NCI-H2196 treated with DMSO at 0.1 percent for 48 hours (cell line): ENCODE results near the gene LARP4B.

ENCODE experiments used
- DNase-seq: peaks from one replicate; lab custom pipeline; 2025; ENCODE audit not compliant: unreplicated experiment; lab: John Stamatoyannopoulos, UW

The LARP4B gene

DNA sequence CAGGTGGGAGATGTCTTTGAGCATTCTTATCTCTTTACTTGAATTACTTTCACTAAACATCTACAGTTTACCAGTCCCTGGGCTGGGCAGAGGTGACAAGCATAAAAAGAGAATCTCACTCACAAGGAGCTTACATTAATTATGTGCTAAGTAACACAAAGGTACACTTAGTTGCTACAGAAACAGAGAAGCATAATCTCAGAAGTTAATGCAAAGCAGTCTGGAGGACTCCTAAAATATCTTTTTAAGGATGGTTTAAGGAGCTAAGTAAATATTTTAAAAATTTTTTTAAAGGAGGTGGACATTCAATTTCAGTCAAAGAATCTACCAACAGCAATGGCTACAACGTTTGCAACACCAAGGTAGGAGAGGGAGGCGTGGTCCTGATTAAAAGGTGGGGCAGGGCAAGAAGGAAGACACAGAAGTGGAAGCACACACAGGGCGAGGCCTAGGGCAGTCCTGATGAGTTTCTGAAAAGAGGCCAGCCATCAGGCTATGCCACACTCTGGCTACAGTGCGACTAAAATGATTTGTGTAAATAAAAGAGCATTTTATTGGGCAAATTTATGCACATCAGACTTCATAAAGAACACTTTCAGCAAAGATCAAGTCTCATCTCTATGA, 5.3 kb downstream of the LARP4B start:
- DNase-seq, result no peak

DNA sequence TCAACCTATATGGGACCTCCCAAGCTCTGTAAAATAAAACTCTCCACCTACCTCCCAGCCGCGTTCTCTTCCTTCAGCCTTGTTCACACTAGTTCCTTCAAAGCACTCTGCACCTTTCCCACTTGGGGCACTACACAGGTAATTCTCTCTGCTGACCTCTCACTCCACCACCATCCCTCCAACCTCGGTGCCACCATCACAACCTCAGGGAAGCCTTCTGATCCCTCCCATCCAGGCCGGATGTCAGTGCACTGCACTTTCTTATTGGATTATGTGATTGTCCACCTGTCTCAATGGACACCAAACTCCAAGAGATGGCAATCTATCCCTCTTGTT, 7.0 kb downstream of the LARP4B start:
- no peak for DNase-seq

DNA sequence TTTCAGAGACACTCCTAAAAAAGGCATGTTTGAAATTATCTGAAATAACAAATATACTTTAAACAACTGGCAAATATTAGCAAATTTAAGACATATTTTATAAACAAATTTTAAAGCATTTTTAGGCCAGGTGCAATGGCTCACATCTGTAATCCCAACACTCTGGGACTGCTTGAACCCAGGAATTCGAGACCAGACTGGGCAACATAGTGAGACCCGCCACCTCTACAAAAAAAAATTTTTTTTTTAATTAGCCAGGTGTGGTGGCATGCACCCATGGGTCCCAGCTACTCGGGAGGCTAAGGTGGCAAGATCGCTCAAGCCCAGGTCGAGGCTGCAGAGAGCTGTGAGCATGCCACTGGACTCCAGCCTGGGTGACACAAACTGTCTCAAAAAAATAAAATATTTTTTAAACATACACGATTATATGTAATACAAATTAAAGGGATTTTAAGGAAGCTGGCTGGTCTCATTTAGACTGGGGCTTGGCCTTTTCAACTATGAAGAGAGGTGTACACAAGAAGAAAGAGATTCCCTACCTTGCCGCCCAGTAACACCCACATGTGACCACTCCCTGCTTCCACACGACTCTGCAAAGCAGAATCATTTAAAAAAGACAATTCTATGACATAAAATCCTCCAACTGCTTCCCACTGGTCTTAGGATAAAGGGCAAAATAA, 7.5 kb downstream of the LARP4B start:
- no peak for DNase-seq

DNA sequence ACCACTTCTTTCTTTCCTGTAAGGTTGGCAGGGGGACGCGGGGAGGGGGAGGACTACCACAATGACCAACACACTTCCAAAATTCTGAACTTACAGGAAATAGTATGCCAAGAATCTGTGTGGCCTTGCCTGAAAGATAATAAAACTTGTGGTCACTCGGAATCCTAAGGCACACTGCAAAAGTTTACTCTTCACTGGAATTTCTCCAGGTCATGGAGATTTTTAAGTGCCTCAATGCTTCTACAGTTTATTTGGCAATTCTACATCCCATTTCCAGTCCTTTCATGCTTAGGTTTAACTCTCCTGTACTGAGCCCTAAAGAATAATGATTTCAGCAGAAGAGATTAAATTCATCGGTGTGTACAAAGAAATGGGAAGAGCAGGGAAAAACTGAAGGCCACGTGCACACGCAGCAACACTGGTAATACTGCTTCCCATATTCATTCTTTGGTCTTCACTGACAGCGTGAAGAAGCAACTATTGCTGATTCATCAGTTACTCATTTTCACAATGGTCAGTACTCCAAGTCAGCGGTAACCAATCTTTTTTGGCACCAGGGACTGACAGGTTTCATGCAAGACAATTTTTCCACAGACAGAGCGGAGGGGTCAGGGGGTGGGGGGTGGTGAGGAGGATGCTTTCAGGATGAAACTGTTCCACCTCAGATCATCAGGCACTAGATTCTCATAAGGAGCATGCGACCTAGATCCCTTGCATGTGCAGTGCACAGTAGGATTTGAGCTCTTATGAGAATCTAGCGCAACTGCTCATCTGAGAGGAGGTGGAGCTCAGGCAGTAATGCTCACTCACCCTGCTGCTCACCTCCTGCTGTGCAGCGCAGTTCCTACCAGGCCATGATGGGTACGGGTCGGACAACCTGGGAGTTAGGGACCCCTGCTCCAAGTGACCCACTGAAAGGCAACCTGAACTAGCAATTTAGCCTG, 9.8 kb downstream of the LARP4B start:
- DNase-seq, result no peak

DNA sequence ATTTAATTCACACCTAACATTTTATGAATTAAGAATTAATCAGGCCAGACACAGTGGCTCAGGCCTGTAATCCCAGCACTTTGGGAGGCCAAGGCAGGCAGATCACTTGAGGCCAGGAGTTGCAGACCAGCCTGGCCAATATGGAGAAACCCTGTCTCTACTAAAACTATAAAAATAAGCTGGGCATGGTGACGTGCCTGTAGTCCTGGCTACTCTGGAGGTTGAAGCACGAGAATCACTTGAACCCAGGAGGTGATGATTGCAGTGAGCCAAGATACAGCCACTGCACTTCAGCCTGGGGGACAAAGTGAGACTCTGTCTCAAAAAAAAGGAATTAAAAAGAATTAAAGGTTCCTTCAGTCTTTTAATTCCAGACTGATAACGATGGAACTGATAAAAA, 11.1 kb downstream of the LARP4B start:
- DNase-seq, result no peak

DNA sequence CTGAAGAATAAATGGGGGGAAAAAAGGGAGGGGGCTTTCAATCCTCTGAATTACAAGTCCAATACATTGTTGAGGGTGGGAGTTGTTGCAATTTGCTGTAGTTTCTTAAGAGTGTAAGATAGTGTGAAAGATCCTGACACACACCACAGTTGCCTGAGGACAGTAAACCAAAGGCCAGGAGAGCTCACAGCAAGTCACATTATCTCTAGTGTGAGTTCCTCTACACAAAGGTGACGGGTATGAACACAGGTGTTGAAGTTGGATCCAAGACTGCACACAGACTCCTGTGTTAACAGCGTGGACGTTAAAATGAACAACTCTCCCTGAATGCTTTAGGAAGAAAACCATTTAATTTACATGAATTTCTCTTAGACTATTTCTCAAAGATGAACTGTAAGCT, 12.0 kb downstream of the LARP4B start:
- no peak for DNase-seq

DNA sequence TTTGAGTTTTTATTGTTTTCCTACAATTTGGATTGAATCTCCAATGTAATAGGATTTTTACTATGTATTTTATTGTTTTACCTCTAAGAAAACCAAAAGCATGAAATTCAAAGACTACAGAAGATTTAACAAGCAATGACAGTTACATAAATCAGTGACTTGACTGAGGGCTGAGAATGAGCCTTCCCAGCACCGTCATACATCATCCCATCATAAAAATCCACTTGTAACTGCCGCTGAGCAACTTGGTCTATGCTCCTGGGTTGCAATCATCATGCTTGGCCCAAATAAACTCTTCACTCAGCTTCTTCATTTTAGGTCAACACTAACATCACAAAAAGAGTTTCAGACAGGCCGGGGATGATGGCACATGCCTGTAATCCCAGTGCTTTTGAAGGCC, 13.5 kb downstream of the LARP4B start:
- DNase-seq, result no peak

DNA sequence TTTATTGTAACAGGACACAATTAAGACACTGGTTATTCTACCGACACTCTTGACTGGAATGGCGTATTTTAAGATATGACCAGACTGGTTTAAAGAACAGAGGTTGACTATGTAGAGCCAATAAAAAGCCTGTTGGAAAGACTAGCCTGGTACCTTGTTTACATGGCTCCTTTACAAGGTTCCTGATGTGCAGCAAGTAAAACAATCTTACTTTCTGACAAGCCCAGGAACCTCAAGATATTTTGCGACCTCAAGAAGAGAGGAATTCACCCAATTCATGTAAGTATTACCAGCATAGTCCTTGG, 14.1 kb downstream of the LARP4B start:
- DNase-seq, result no peak

DNA sequence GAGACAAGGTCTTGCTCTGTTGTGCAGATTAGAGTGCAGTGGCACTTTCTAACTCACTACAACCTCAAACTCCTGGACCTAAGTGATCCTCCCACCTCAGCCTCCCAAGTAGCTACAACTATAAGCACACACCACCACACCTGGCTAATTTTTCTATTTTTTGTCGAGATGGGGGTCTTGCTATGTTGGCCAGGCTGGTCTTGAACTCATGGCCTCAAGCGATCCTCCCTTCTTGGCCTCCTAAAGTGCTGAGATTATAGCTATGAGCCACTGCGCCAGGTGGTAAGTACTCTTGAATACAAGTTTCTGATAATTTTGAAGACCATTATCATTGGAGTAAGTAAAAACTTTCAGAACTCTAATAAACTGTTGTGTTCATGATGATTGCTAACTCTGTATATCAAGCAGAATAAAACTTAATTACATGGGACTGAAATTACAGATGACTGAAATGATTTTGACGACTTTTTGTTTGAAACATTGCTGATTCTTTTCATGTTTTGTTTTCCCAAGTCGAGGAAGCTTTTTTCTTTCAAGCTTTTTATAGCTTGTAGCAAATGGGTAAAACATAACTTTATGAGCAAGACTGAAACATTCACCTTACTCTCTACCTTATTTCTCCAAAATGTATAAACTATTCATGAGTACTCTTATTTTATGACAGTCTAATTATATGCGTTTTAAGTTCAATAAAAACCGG, 14.6 kb downstream of the LARP4B start:
- DNase-seq, result no peak

DNA sequence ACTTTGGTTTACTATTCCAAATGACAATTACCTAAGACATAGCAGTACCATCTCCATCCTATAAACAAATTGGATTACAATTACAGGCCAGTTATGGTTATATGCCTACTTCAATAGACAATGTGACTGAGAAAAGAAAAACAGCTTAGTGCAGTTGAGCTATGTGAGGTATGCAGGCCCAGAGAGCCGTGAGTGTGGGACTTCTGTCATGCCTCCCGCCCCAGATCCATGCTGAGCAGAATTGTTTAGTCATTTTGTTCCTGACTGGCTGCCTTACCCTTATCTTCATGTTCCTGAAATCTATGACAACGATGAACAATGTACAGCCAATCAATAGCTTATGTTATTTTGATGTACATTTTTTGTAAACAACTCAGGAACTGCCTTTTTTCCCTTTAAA, 21.7 kb downstream of the LARP4B start:
- DNase-seq, result no peak

DNA sequence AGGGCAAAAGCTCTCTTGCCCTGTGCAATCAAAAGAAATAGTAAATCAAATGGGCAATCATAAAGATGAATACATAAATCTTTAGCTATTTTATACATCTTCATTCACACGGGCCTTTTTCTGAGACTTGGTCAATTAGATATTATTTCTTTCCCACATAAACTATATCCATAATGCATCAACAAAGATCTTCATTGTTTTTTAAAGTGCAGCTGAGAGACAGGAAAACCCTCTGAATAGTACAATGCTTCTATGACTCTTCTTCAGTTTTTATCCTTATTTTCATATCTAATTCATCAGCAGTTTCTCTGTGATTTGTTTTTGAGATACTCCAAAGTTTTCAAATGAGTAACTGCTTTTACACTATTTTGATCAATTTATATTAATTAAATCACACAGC, 25.5 kb downstream of the LARP4B start:
- DNase-seq, result no peak

DNA sequence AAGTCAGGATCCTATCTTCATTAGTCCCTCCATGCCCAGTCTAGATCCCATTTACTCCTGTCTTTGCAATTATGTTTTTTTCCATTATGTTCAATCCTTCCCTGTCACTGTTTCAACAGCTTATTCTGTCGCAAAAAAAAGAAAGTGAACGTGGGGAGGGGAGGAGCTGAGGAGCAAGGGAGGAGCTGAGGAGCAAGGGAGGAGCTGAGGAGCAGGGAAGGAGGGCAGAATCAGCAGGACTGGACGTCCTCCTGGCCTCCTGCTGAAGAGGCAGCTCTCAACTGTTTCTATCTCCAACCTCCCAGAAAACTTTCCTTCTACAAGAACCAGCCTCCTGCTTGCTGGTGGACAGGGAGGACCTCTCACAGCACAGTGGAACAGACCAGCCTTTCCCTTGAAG, 26.0 kb downstream of the LARP4B start:
- DNase-seq, result no peak

DNA sequence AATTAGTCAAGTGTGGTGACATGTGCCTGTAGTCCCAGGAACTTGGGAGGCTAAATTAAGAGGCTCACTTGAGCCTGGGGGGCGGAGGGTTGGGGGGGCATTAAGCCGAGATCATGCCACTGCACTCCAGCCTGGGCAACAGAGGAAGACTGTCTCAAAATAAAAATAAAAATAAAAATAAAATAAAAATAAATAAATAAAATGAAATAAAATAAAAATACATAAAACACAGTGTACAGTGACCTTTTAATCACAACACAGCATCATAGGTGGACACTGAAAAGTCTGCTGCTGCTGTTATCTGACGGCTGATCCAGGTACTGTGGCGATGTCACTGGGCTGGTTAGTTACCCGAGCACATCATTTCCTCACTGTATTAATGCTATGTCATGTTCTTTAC, 27.1 kb downstream of the LARP4B start:
- no peak for DNase-seq

DNA sequence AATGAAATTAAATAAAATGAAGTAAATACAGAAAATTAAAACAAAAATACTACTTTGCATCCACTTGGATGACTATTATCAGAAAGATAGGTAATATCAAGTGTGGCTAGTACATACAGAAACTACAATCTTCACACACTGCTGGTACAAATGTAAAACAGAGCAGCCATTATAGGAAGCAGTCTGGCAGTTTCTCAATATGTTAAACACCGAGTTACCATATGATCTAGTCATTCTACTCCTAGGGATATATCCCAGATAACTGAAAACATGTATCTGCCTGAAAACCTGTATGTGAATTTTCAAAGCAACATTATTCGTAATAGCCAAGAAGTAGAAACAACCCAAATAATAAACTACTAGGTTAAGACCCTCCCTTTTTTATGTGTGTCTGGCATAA, 33.4 kb downstream of the LARP4B start:
- DNase-seq, result no peak

DNA sequence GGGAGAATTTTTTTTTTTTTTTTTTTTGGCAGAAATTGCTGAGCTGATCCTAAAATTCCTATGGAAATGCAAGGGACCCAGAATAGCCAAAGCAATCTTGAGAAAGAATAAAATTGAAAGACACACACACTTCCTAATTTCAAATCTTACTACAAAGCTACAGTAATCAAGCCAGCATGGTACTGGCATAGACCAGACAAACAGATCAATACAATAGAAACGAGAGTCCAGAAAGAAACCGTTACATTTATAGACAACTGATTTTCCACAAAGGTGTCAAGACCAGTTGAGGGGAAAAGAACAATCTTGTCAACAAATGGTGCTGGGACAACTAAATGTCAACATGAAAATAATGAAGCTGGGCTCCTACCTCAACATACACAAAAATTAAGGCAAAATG, 34.5 kb downstream of the LARP4B start:
- DNase-seq, result no peak

DNA sequence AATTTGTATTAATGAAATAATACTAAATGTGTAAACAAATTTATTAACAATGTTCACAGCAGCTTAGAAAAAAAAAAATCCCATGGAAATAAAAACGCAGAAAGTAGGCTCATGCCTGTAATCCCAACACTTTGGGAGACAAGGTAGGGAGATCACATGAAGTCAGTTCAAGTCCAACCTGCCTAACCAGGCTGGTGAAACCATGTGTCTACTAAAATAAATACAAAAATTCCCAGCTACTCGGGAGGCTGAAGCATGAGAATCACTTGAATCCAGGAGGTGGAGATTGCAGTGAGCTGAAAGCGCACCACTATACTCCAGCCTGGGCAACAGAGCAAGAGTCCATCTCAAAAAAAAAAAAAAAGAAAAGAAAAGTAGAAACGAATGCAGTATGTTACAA, 36.2 kb downstream of the LARP4B start:
- DNase-seq, result no peak

DNA sequence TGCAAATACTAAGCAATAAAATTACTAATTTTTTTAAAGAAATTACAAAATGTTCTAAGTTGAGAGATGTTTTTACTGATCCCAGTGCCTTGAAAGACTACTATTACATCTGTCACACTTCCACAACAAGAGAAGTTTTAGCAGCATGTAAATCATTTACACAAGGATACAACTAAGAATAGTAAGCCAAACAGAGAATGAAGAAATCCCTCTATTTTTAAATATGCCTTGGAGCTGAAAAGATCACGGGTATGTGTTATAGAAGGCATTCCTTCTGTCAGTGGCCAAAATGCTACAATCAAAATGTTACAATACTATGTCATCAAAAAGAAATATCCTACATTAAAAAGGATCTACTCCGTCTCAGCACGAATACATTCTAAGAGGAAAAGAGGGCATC, 52.6 kb downstream of the LARP4B start:
- DNase-seq, result no peak

DNA sequence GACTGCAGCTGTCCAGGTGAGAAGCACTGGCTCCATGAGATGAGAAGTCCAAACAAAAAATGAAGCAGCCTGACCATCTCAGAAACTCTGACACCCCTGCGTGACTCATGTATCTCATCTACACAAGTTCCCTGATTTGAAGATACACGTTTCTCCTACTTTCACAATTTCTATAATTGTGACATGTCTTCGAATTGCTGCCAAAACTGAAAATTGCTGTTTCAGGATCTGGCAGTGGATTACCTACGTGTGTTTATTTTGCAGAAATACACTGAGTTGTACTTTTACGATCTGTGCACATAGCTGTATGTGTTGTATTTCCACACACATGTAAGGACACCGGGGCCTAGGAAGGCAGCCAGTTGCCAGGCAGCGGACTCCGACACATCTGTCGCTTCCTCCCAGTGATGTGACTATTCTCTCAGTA, 53.2 kb downstream of the LARP4B start:
- no peak for DNase-seq

DNA sequence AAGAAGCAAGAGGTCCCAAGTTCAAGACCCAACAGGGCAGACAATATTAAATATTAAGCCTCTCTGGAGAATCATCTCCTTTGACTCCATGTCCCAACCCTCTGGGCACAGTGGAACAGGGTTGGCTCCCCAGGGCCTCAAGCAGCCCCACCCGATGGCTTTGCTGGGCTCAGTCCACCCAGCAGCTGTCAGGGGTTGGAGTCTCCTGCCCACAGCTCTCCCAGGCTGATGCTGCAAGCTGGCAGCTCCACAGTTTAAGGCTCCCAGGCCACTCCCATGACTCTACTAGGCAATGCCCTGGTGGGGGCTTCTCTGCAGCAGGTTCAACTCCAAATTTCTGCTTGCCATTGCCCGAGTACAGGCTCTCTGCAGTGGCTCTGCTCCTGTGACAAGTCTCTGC, 55.1 kb downstream of the LARP4B start:
- DNase-seq, result no peak

DNA sequence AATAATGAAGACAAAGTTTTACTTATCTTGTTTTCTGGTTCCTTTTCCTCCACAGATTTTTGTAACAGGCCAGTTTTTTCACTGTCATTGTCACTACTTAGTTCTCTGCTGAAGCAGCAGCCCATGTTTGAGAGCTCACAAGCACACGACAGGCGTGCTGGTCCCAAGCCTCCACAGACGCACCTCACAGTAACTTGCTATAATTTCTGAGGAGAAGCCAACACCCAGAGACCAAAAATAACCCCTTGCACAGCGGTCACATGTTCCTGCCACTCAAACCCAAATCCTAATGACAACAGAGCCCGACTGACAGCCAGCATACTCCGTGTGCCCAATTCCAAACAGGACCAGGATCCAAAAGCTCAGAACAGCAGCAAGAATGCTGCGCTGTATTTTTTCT, 58.5 kb downstream of the LARP4B start:
- no peak for DNase-seq

DNA sequence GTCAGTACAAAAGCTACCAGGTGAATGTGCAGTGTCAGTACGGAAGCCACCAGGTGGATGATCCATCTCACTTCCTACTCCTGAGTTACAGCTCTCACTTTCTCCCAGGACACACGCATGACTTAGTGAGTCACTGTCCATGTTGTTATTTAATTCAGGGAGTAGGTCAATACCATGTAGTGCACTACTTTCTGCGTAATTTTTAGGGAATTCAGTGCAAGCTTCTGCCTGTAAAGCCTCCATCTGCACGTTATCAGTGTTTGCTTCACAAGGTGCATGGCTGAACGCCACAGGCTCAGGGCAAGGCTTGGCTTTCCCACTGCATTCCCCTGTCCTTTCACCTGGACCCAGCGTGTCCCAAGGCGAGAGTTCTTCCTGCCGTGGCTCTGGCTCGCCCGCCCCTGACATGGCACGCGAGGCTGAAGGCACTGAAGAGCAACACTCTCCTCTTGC, 59.5 kb downstream of the LARP4B start:
- DNase-seq, result no peak
